Right lobe of liver (tissue), 6 donors: Measurements from ENCODE around the gene CMYA5. TPM values are rescaled to one million over a fixed set of nuclear protein-coding genes. Genes with fewer than 3 reads are reported as not detected.
A peak's percentile ranks its signal among the peaks of the same experiment; 100 is the strongest.

Source experiments
- ATAC-seq, 4 donors: fragments of 200-7000 bp; cut with Tn5 transposase; one replicate each; pipeline ENCODE4 v1.9.1; 2020; ENCODE audit warnings: mild to moderate bottlenecking in 4 of 4, moderate library complexity in 4 of 4
- DNase-seq, 3 donors: peaks; one replicate each; pipeline ENCODE4 v3.0.0-alpha.2; 2020
- H3K27ac ChIP-seq, 3 donors: fragments of 200-600 bp; one replicate each; pipeline ENCODE4 v1.8.0; 2022
- H3K27me3 ChIP-seq, 2 donors: fragments of 200-600 bp; one replicate each; pipeline ENCODE4 v1.8.0; 2022
- H3K36me3 ChIP-seq, 4 donors: fragments of 200-600 bp; sonication (generic) in 1 of 4; one replicate each; pipeline versions ENCODE4 v1.5.1 to v1.8.0; 2017 to 2022; ENCODE audit warnings: control low read depth in 1 of 4
- H3K4me1 ChIP-seq, 4 donors: fragments of 200-600 bp; sonication (generic) in 1 of 4; one replicate each; pipeline versions ENCODE4 v1.5.1 to v1.8.0; 2017 to 2022; ENCODE audit warnings: control low read depth in 1 of 4
- H3K4me3 ChIP-seq, 3 donors: fragments of 200-600 bp; one replicate each; pipeline ENCODE4 v1.8.0; 2022
- H3K9me3 ChIP-seq, 4 donors: fragments of 200-600 bp; sonication (generic) in 1 of 4; one replicate each; pipeline versions ENCODE4 v1.5.1 to v1.8.0; 2017 to 2022; ENCODE audit warnings: control low read depth in 1 of 4
- POLR2A ChIP-seq: fragments of 450-650 bp; IDR thresholded peaks from one replicate; pipeline ENCODE4 v1.6.1; 2017; ENCODE audit warnings: antibody characterized with exemption, mild to moderate bottlenecking
- whole genome bisulfite sequencing: methylation state at CpG from one replicate; pipeline ENCODE4 v1.1.6; 2018; ENCODE audit warnings: low coverage, low lambda C conversion rate; ENCODE audit not compliant: insufficient coverage; ENCODE audit errors: missing lambda C conversion rate; 5-methylcytosine and 5-hydroxymethylcytosine counted together
- intact Hi-C, 2 donors: fragments of 100-400 bp; cut with DNase I; formaldehyde crosslinking; loops; one replicate each; pipeline versions ENCODE4 v1.11.2 to v1.14.1; 2022
- total RNA-seq, 6 experiments: library from RNA; depleted of rRNA in 2 of 6; stranded (reverse); fragments of >200 nt in 2 of 6; fragmentation: NEBNext Ultra II Directional in 3 of 6; extraction: Animal tissue kit (Norgen Biotek cat#: 25700) in 3 of 6; gene quantifications; one replicate each; pipeline versions ENCODE4 v1.1.0 to v1.2.4, GENCODE V29; 2016 to 2023
- TF ChIP-seq, protein P1 (sequence below), 4 donors: fragments of 200-600 bp in 3 of 4; fragments of 450-650 bp in 1 of 4; IDR thresholded peaks; one replicate each; pipeline versions ENCODE4 v1.5.1 to v1.8.0; 2016 to 2022; ENCODE audit warnings: antibody characterized with exemption in 4 of 4, mild to moderate bottlenecking in 2 of 4
- donor health status: DM: no; HTN: yes; CAD: no.
- donor health status: DM: no; HTN: no; CAD: no.
- donor health status: DM: no; HTN: no; CAD: no.
- donor health status: DM: no; HTN: yes; CAD: no.
- donor health status: DM: no; HTN: yes; CAD: no.

The CMYA5 gene
- total RNA-seq, 6 experiments from 2014 or later: 1.1 to 5.8 (median 2.8) TPM

DNA sequence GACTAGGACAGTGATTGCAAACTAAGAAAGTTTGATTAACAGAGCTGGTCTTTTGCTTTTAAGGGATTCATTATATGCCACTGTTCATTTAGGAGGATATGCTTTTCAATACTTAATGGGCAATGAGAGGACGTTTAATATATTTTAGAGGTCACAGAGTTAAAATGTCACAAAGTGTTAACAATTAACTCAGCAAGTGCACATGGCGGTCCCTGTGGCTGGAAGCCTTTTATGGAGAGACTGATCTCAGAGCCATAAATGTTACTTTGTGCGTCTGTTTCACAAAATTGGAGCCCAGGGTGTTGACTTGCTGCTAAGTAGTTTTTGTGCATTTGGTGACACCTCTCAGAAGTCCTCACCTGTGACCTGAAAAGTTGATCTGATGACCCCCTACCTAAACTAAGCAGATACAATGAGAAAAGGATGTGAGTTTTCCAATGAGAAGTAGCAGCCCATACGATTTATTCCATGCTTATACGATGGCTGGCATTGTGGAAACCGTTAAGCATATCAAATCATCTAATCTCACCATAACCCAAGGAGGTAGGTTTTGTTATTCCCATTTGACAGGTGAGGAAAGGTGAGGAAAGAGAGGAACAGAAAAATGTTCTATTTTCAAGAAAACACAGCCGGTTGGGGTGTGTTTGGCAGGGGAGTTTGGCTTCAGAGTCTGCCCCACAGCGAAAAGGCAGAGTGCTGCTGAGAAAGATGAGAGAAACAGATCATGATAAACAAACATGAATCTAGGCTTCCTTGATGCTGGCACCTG is 64.4 kb downstream of the CMYA5 start:
- peak; percentile 52 to 66 (median 56) for ATAC-seq
- Histone ChIP-seq H3K4me1 (peaks cover 0 to 60% (median 22%) of the 10 kb centered on the region in 4 donors), H3K36me3 (no peaks in the 10 kb centered on the region), H3K27ac (peak overlapping the region; percentile 47 to 89 (median 89)), H3K27me3 (no peaks in the 10 kb centered on the region), H3K9me3 (no peaks in the 10 kb centered on the region), H3K4me3 (peak overlapping the region in 2 of 3 donors; percentile 11 to 12)
- intact Hi-C loops: no loop called here
- TF ChIP-seq POLR2A: peak; percentile 60
- TF ChIP-seq, protein P1, sequence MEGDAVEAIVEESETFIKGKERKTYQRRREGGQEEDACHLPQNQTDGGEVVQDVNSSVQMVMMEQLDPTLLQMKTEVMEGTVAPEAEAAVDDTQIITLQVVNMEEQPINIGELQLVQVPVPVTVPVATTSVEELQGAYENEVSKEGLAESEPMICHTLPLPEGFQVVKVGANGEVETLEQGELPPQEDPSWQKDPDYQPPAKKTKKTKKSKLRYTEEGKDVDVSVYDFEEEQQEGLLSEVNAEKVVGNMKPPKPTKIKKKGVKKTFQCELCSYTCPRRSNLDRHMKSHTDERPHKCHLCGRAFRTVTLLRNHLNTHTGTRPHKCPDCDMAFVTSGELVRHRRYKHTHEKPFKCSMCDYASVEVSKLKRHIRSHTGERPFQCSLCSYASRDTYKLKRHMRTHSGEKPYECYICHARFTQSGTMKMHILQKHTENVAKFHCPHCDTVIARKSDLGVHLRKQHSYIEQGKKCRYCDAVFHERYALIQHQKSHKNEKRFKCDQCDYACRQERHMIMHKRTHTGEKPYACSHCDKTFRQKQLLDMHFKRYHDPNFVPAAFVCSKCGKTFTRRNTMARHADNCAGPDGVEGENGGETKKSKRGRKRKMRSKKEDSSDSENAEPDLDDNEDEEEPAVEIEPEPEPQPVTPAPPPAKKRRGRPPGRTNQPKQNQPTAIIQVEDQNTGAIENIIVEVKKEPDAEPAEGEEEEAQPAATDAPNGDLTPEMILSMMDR (IDR thresholded peaks at IDR 0.05): no peak
- WGBS: 37% methylated on average over 8 of the region's 8 CpGs
- DNase-seq: peak in 1 of 3 donors; percentile 51

DNA sequence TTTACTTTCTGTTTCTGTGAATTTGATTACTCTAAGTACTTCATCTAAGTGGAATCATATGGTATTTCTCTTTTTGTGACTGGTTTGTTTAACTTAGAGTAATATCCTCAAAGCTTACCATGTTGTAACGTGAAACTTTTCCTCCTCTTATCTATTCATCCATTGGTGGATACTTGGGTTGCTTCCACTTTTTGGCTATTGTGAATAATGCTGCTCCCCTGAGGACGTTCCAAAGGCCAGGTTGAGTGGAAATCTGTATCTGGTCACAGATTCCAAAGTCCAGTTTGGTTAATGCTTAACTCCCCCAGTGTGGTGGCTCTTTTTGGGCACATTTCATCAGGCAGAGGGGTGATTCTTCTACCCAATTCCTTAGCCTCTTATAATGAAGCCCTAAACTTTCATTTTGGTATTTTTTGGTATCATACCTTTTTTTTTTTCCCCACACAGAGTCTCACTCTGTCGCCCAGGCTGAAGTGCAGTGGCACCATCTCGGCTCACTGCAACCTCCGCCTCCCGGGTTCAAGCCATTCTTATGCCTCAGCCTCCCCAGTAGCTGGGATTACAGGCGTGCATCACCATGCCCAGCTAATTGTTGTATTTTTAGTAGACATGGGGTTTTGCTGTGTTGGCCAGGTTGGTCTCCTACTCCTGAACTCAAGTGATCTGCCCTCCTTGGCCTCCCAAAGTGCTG is 65.4 kb downstream of the CMYA5 start:
- TF ChIP-seq POLR2A: peak; percentile 61
- TF ChIP-seq, protein P1 (IDR thresholded peaks at IDR 0.05): no peak
- ATAC-seq (peak; percentile 69 to 85 (median 82)), DNase-seq (peak in 1 of 3 donors; percentile 82)
- H3K4me1 ChIP-seq: peaks cover 0 to 70% (median 26%) of the 10 kb centered on the region in 4 donors
- no peaks in the 10 kb centered on the region for H3K9me3 ChIP-seq
- H3K36me3 ChIP-seq: no peaks in the 10 kb centered on the region
- peak overlapping the region; percentile 67 to 89 (median 89) for H3K27ac ChIP-seq
- intact Hi-C loops: no loop called here
- H3K27me3 ChIP-seq: no peaks in the 10 kb centered on the region
- H3K4me3 ChIP-seq: peak overlapping the region in 2 of 3 donors; percentile 12 to 17
- 43% methylated on average over 7 of the region's 7 CpGs for WGBS

DNA sequence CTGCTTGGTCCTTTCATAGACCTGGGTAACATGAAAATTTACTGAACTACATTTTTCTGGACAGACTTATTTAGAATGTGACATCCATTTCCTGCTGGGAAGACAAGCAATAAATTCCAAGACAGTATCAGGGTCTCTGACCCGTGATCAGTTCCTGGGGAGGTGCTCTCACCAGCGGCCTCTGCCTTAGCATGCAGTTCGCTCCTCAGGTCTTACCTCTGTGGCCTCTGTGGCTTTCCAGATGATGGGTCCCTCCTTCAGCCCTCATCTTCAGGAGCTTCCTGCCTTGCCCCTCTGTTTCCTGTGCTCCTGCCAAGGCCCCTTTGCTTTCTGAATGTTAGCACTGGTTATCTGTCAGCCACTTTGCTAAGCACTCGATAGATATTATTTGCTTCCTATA is 66.4 kb downstream of the CMYA5 start:
- TF ChIP-seq POLR2A: no peak
- TF ChIP-seq, protein P1 (IDR thresholded peaks at IDR 0.05): no peak
- peak overlapping the region in 2 of 3 donors; percentile 89 for H3K27ac ChIP-seq
- no peak for DNase-seq

DNA sequence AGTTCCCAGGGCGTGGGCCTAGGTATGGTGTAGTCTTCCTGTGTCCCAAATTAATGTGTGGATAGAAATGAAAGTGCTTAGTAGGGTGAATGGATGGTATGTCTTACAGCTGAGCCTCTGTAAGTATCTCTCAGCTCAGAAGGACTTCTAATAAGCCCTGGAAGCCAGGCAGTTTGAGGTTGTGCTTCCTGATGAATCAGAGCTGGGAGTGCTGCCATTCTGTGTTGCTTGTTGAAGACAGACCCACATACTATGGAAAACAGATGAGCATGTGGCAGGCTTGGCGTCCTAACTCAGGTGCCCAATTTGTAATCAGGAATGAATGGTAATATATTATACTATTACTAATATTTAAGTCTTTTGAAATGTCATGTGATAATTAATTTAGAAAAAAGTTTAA is 69.8 kb downstream of the CMYA5 start:
- no peak for TF ChIP-seq POLR2A
- TF ChIP-seq, protein P1 (IDR thresholded peaks at IDR 0.05): no peak
- DNase-seq (peak in 1 of 3 donors; percentile 41), ATAC-seq (peak; percentile 39 to 66 (median 44))
- Histone ChIP-seq H3K4me3 (no peak overlapping the region), H3K36me3 (no peaks in the 10 kb centered on the region), H3K27ac (peak overlapping the region in 2 of 3 donors; percentile 67 to 89), H3K4me1 (peaks cover 0 to 49% (median 20%) of the 10 kb centered on the region in 4 donors), H3K9me3 (no peaks in the 10 kb centered on the region), H3K27me3 (no peaks in the 10 kb centered on the region)
- WGBS: 62% methylated on average over 2 of the region's 2 CpGs
- intact Hi-C loops: no loop called here

More for the DNA sequence above, 66.4 kb downstream of the CMYA5 start:
- 41% methylated on average over 4 of the region's 4 CpGs for WGBS
- ATAC-seq: no peak
- intact Hi-C loops: no loop called here
- no peaks in the 10 kb centered on the region for H3K36me3 ChIP-seq
- H3K4me1 ChIP-seq: peaks cover 0 to 71% (median 30%) of the 10 kb centered on the region in 4 donors
- no peaks in the 10 kb centered on the region for H3K9me3 ChIP-seq
- no peaks in the 10 kb centered on the region for H3K27me3 ChIP-seq
- no peak overlapping the region for H3K4me3 ChIP-seq
